Measurements from ENCODE around the gene KLK4.
"Not testable (repeated sequence)": the region's sequence is repeated elsewhere in the genome, so short reads cannot be mapped to it uniquely, and the experiment has no call there.

Gene KLK4

GRCh38 chr19:50906217-50906616 is 5.0 kb downstream of the KLK4 start:
- peak; percentile 43 for TF ChIP-seq CTCF (IDR thresholded peaks at IDR 0.05; ENCODE audit: insufficient read depth, missing control alignments)
- no peak for DNase-seq (ENCODE audit: insufficient read length, low spot score)
- FAIRE-seq = no peak

- DNase-seq (ENCODE audit: insufficient read length, low spot score) = no peak
- no peak for TF ChIP-seq CTCF (IDR thresholded peaks at IDR 0.05; ENCODE audit: insufficient read depth, missing control alignments)
- no peak for FAIRE-seq
These were observed 8.6 kb downstream of the KLK4 start for GRCh38 chr19:50902640-50903039.

- no peak for DNase-seq (ENCODE audit: insufficient read length, low spot score)
- TF ChIP-seq CTCF (IDR thresholded peaks at IDR 0.05; ENCODE audit: insufficient read depth, missing control alignments) = no peak
- no peak for FAIRE-seq
These were observed 11.6 kb downstream of the KLK4 start for GRCh38 chr19:50899569-50899968.

GRCh38 chr19:50898018-50898417 is 13.2 kb downstream of the KLK4 start:
- TF ChIP-seq CTCF (IDR thresholded peaks at IDR 0.05; ENCODE audit: insufficient read depth, missing control alignments) = no peak
- FAIRE-seq = no peak
- no peak for DNase-seq (ENCODE audit: insufficient read length, low spot score)

GRCh38 chr19:50897612-50898011 is 13.6 kb downstream of the KLK4 start:
- no peak for TF ChIP-seq CTCF (IDR thresholded peaks at IDR 0.05; ENCODE audit: insufficient read depth, missing control alignments)
- FAIRE-seq (no peak), DNase-seq (ENCODE audit: insufficient read length, low spot score) (no peak)

GRCh38 chr19:50897191-50897607 is 14.0 kb downstream of the KLK4 start:
- no peak for FAIRE-seq
- TF ChIP-seq CTCF (IDR thresholded peaks at IDR 0.05; ENCODE audit: insufficient read depth, missing control alignments) = no peak
- no peak for DNase-seq (ENCODE audit: insufficient read length, low spot score)

- no peak for FAIRE-seq
- TF ChIP-seq CTCF (IDR thresholded peaks at IDR 0.05; ENCODE audit: insufficient read depth, missing control alignments) = no peak
- DNase-seq (ENCODE audit: insufficient read length, low spot score) = no peak
These were observed 14.5 kb downstream of the KLK4 start for GRCh38 chr19:50896591-50897190.

GRCh38 chr19:50896089-50896590 is 15.1 kb downstream of the KLK4 start:
- not testable (repeated sequence) for FAIRE-seq; DNase-seq (ENCODE audit: insufficient read length, low spot score)
